ENCODE results near the gene MC3R.

DNA sequence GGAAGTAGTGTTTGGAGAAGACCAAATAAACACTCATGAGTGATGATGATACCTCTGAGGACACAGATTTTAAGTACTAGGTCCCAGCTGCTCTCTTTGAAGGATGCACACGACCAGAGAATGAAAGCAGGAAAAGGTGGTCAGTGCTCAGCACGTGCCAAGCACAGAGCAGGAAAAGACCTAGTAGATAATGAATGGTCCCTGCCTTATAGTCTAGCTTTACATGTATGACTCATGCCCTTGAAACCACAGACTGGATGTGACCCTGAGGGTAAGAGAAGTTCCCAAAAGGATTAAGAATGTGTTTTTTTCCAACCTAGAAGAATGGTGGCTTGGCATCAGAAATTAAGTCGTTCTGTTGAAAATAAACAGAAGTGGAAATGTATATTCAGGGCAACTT is 2.8 kb upstream of the MC3R start:
- TF ChIP-seq, protein P1, sequence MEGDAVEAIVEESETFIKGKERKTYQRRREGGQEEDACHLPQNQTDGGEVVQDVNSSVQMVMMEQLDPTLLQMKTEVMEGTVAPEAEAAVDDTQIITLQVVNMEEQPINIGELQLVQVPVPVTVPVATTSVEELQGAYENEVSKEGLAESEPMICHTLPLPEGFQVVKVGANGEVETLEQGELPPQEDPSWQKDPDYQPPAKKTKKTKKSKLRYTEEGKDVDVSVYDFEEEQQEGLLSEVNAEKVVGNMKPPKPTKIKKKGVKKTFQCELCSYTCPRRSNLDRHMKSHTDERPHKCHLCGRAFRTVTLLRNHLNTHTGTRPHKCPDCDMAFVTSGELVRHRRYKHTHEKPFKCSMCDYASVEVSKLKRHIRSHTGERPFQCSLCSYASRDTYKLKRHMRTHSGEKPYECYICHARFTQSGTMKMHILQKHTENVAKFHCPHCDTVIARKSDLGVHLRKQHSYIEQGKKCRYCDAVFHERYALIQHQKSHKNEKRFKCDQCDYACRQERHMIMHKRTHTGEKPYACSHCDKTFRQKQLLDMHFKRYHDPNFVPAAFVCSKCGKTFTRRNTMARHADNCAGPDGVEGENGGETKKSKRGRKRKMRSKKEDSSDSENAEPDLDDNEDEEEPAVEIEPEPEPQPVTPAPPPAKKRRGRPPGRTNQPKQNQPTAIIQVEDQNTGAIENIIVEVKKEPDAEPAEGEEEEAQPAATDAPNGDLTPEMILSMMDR (conservative IDR thresholded peaks at IDR 0.05 in 1 of 2, IDR thresholded peaks at IDR 0.05 in 1 of 2; ENCODE audit: low read depth in 1 of 2, low read length in 2 of 2), result no peak
- TF ChIP-seq EZH2 (IDR thresholded peaks at IDR 0.05; ENCODE audit: low read length, missing control alignments), result no peak
